IMR-90 (cell line): ENCODE measurements around the gene PLD1. TPM values are rescaled to one million over a fixed set of nuclear protein-coding genes. Genes with fewer than 3 reads are reported as not detected.

Experiments
- ATAC-seq: fragments of 200-7000 bp; cut with Tn5 transposase; 2 replicates; pipeline ENCODE4 v1.9.1; 2020; ENCODE audit warnings: low read depth, mild to moderate bottlenecking, moderate library complexity
- BruUV-seq: library from RNA; stranded (reverse); fragments of 400-500 nt; replicated peaks from 2 replicates; lab custom pipeline; 2021; lab: Mats Ljungman, UMichigan
- CTCF ChIA-PET: fragments of 300-600 bp; formaldehyde crosslinking; extraction: SDS; loops from one replicate; lab custom pipeline; 2021; ENCODE audit warnings: antibody characterized with exemption; lab: Yijun Ruan, JAX
- POLR2A ChIA-PET: fragments of 300-600 bp; sonication (Branson Sonifier 250); formaldehyde crosslinking; loops from one replicate; lab custom pipeline; 2022; ENCODE audit warnings: antibody characterized with exemption; ENCODE audit not compliant: unreplicated experiment; lab: Charles Lee
- DNase-seq: peaks from one replicate; pipeline ENCODE4 v3.0.0; 2013
- H2AFZ ChIP-seq: replicated peaks from 2 replicates; pipeline ENCODE3; 2013; ENCODE audit warnings: low read length, mild to moderate bottlenecking; ENCODE audit not compliant: poor library complexity
- H2AK5ac ChIP-seq: 2 replicates; pipeline ENCODE4 v1.6.1; 2013; ENCODE audit warnings: low read depth, low read length, inconsistent platforms
- H2AK9ac ChIP-seq: replicated peaks from 2 replicates; pipeline ENCODE3; 2013; ENCODE audit warnings: mild to moderate bottlenecking, low read depth, low read length, moderate library complexity; ENCODE audit not compliant: poor library complexity
- H2BK120ac ChIP-seq: 2 replicates; pipeline ENCODE4 v1.6.1; 2013; ENCODE audit warnings: low read depth, low read length, inconsistent platforms
- H2BK15ac ChIP-seq: 3 replicates; pipeline ENCODE4 v1.6.1; 2013; ENCODE audit warnings: low read depth, low read length, inconsistent platforms
- H2BK20ac ChIP-seq: 2 replicates; pipeline ENCODE4 v1.6.1; 2013; ENCODE audit warnings: low read depth, mild to moderate bottlenecking, inconsistent platforms, low read length, moderate library complexity
- H2BK5ac ChIP-seq: 2 replicates; pipeline ENCODE4 v1.6.1; 2013; ENCODE audit warnings: mild to moderate bottlenecking, low read depth, low read length, inconsistent platforms; ENCODE audit not compliant: poor library complexity, severe bottlenecking
- H3K14ac ChIP-seq: replicated peaks from 2 replicates; pipeline ENCODE4 v1.6.1; 2013; ENCODE audit warnings: low read depth, low read length, inconsistent platforms
- H3K18ac ChIP-seq: 2 replicates; pipeline ENCODE4 v1.6.1; 2013; ENCODE audit warnings: low read depth, low read length, control low read depth
- H3K23ac ChIP-seq: 2 replicates; pipeline ENCODE4 v1.6.1; 2013; ENCODE audit warnings: low read depth, low read length, inconsistent platforms
- H3K27ac ChIP-seq: 2 replicates; pipeline ENCODE4 v1.5.1; 2013; ENCODE audit warnings: mild to moderate bottlenecking, control low read depth, low read length; ENCODE audit not compliant: insufficient read depth
- H3K27me3 ChIP-seq: 2 replicates; pipeline ENCODE4 v1.6.1; 2013; ENCODE audit warnings: low read length; ENCODE audit not compliant: control insufficient read depth, insufficient read depth
- H3K36me3 ChIP-seq: 2 replicates; pipeline ENCODE4 v1.6.1; 2013; ENCODE audit warnings: low read length, mixed read lengths; ENCODE audit not compliant: control insufficient read depth, insufficient read depth
- H3K4ac ChIP-seq: 2 replicates; pipeline ENCODE4 v1.6.1; 2013; ENCODE audit warnings: low read depth, low read length, inconsistent platforms
- H3K4me1 ChIP-seq: 2 replicates; pipeline ENCODE4 v1.6.1; 2013; ENCODE audit warnings: low read length, mixed read lengths; ENCODE audit not compliant: control insufficient read depth, insufficient read depth
- H3K4me2 ChIP-seq: 2 replicates; pipeline ENCODE4 v1.6.1; 2013; ENCODE audit warnings: low read depth, mild to moderate bottlenecking, control low read depth, low read length, moderate library complexity
- H3K4me3 ChIP-seq: 2 replicates; pipeline ENCODE4 v1.5.1; 2013; ENCODE audit warnings: low read depth, mild to moderate bottlenecking, control low read depth, low read length, moderate library complexity; ENCODE audit not compliant: insufficient read depth
- H3K56ac ChIP-seq: 2 replicates; pipeline ENCODE4 v1.6.1; 2013; ENCODE audit warnings: low read length, inconsistent platforms; ENCODE audit not compliant: insufficient read depth; ENCODE audit errors: extremely low read depth
- H3K79me1 ChIP-seq, 2 experiments: 2 replicates each; pipeline ENCODE4 v1.6.1; 2013; ENCODE audit warnings: low read length in 2 of 2, inconsistent platforms in 1 of 2, low read depth in 1 of 2
- H3K9ac ChIP-seq: 2 replicates; pipeline ENCODE4 v1.6.1; 2013; ENCODE audit warnings: low read depth, low read length, control low read depth
- H3K9me1 ChIP-seq: 2 replicates; pipeline ENCODE4 v1.6.1; 2013; ENCODE audit warnings: low read length, inconsistent platforms; ENCODE audit not compliant: insufficient read depth
- H3K9me3 ChIP-seq: 2 replicates; pipeline ENCODE4 v1.6.1; 2013; ENCODE audit warnings: low read length; ENCODE audit not compliant: control insufficient read depth, insufficient read depth
- H4K20me1 ChIP-seq: 2 replicates; pipeline ENCODE4 v1.6.1; 2013; ENCODE audit warnings: low read length, inconsistent platforms; ENCODE audit not compliant: insufficient read depth
- H4K5ac ChIP-seq: 2 replicates; pipeline ENCODE4 v1.6.1; 2013; ENCODE audit warnings: mild to moderate bottlenecking, low read depth, low read length, control low read depth
- H4K8ac ChIP-seq, 2 experiments: 2 replicates each; pipeline ENCODE4 v1.6.1; 2013; ENCODE audit warnings: low read depth in 2 of 2, low read length in 2 of 2, control low read depth in 1 of 2, inconsistent platforms in 1 of 2
- H4K91ac ChIP-seq: 2 replicates; pipeline ENCODE4 v1.6.1; 2013; ENCODE audit warnings: low read depth, low read length, inconsistent platforms; ENCODE audit not compliant: insufficient read depth
- CEBPB ChIP-seq: IDR thresholded peaks from 2 replicates; pipeline ENCODE4 v1.6.1; 2012; ENCODE audit warnings: low read depth, low read length, improper control_type of control experiment
- CHD1 ChIP-seq: IDR thresholded peaks from 2 replicates; pipeline ENCODE4 v1.6.1; 2012; ENCODE audit warnings: low read depth, low read length, improper control_type of control experiment
- FOS ChIP-seq: fragments of 150-350 bp; IDR thresholded peaks from 2 replicates; pipeline ENCODE4 v1.6.1; 2016; ENCODE audit warnings: low read depth, low read length
- MXI1 ChIP-seq: IDR thresholded peaks from 2 replicates; pipeline ENCODE4 v1.6.1; 2012; ENCODE audit warnings: low read depth, mild to moderate bottlenecking, low read length, moderate library complexity, borderline replicate concordance
- NFE2L2 ChIP-seq: fragments of 150-350 bp; IDR thresholded peaks from 2 replicates; pipeline ENCODE4 v1.6.1; 2016; ENCODE audit warnings: low read depth, mild to moderate bottlenecking, low read length
- POLR2A ChIP-seq: IDR thresholded peaks from 2 replicates; pipeline ENCODE4 v1.6.1; 2012; ENCODE audit warnings: mild to moderate bottlenecking, low read depth, low read length
- RAD21 ChIP-seq: IDR thresholded peaks from 2 replicates; pipeline ENCODE4 v1.6.1; 2012; ENCODE audit warnings: low read length, improper control_type of control experiment
- RCOR1 ChIP-seq: IDR thresholded peaks from 2 replicates; pipeline ENCODE4 v1.6.1; 2012; ENCODE audit warnings: mild to moderate bottlenecking, low read length, improper control_type of control experiment; ENCODE audit not compliant: insufficient replicate concordance
- WGBS, 2 experiments: methylation state at CpG; one replicate each; pipeline versions ENCODE4 v1.1.5 to v1.1.7; 2013; ENCODE audit warnings: missing lambda C conversion rate in 2 of 2; ENCODE audit not compliant: insufficient read length in 1 of 2; ENCODE audit errors: extremely low coverage in 2 of 2; 5-methylcytosine and 5-hydroxymethylcytosine counted together
- dilution Hi-C: fragments of 300-500 bp; cut with HindIII; formaldehyde crosslinking; loops from one replicate; pipeline ENCODE4 v1.14.3; 2018; ENCODE audit warnings: low sequenced_read_pairs; ENCODE audit not compliant: unreplicated experiment
- in situ Hi-C: fragments of 300-500 bp; cut with MboI; formaldehyde crosslinking; loops from 3 replicates; pipeline ENCODE4 v1.14.3; 2019; ENCODE audit warnings: low sequenced_read_pairs, inconsistent platforms, mixed read lengths
- intact Hi-C: fragments of 100-400 bp; cut with micrococcal nuclease; formaldehyde crosslinking; loops from 2 replicates; pipeline ENCODE4 v1.10.0; 2022
- polyA plus RNA-seq, 3 experiments: library from polyadenylated mRNA; depleted of rRNA; stranded (reverse); fragments of >200 nt; gene quantifications; 2 replicates each; pipeline ENCODE4 v1.2.3, GENCODE V29; 2012; ENCODE audit warnings: low replicate concordance in 1 of 3
- total RNA-seq: library from RNA; depleted of rRNA; stranded (reverse); fragments of >200 nt; gene quantifications from 2 replicates; pipeline ENCODE4 v1.2.3, GENCODE V29; 2012
- TF ChIP-seq, protein P1 (sequence below): fragments of 150-350 bp; IDR thresholded peaks from 2 replicates; pipeline ENCODE4 v1.6.1; 2016; ENCODE audit warnings: low read depth, mild to moderate bottlenecking, low read length, moderate library complexity, borderline replicate concordance

The PLD1 gene
- total and polyA plus RNA-seq, 2 of the 4 experiments (the other 2 are of a cell fraction): 3.3 to 9.7 TPM

DNA sequence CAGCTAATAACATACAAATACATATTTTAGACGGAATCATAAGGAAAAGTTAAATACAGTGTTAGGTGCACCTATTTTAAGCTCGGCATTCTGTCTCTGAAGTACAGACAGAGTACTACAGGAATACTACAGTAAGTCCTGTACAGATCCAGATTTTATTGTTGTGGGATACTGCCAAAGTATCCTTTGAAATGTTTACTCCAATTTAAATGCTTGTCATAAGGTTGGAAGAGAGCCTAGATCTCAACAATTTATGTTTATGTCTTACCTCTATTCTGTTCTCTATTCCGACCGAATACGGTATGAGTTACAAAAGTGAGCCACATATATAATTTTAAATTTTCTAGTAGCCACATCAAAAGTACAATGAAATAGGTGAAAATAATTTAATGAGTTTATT, 25.3 kb downstream of the PLD1 start:
- H2BK5ac ChIP-seq: no peak overlapping the region
- no TSS peak for BruUV-seq
- POLR2A ChIA-PET: no interaction called here
- in situ Hi-C loops: no loop called here
- no peak overlapping the region for H3K27ac ChIP-seq
- no peaks in the 10 kb centered on the region for H3K36me3 ChIP-seq
- no peaks in the 10 kb centered on the region for H3K27me3 ChIP-seq
- H3K18ac ChIP-seq: no peak overlapping the region
- no peak for TF ChIP-seq CEBPB
- no peak for TF ChIP-seq NFE2L2
- TF ChIP-seq RCOR1: no peak
- no peak for TF ChIP-seq CHD1
- TF ChIP-seq, protein P1, sequence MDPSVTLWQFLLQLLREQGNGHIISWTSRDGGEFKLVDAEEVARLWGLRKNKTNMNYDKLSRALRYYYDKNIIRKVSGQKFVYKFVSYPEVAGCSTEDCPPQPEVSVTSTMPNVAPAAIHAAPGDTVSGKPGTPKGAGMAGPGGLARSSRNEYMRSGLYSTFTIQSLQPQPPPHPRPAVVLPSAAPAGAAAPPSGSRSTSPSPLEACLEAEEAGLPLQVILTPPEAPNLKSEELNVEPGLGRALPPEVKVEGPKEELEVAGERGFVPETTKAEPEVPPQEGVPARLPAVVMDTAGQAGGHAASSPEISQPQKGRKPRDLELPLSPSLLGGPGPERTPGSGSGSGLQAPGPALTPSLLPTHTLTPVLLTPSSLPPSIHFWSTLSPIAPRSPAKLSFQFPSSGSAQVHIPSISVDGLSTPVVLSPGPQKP: no peak
- no peak for TF ChIP-seq POLR2A
- TF ChIP-seq RAD21: no peak
- no peak for TF ChIP-seq MXI1
- TF ChIP-seq FOS: no peak
- H3K9ac ChIP-seq: no peak overlapping the region
- H4K20me1 ChIP-seq: peaks cover 3% of the 10 kb centered on the region; the same call in 1 of the 2 replicates
- no peak overlapping the region for H4K5ac ChIP-seq
- no peak overlapping the region for H3K14ac ChIP-seq
- H3K4me3 ChIP-seq: no peak overlapping the region
- H3K56ac ChIP-seq: no peak overlapping the region
- dilution Hi-C loops: no loop called here
- H2BK20ac ChIP-seq: no peak overlapping the region
- H2AK9ac ChIP-seq: no peak overlapping the region
- no peak overlapping the region for H4K8ac ChIP-seq
- intact Hi-C loops: loop anchor here (5.0 kb wide), 1 partner anchor 47 kb away; no protein-coding TSS in a partner anchor
- H3K4ac ChIP-seq: no peak overlapping the region
- H3K23ac ChIP-seq: no peak overlapping the region
- H3K9me1 ChIP-seq: peaks cover 8% of the 10 kb centered on the region
- no peak overlapping the region for H2AFZ ChIP-seq
- H3K4me2 ChIP-seq: no peak overlapping the region
- no peak for ATAC-seq
- no peak for DNase-seq
- no peak overlapping the region for H4K91ac ChIP-seq
- H3K4me1 ChIP-seq: peaks cover 12% of the 10 kb centered on the region
- no CpG with 5 or more reads among the region's 5 CpGs for WGBS, 2 experiments
- H2BK15ac ChIP-seq: no peak overlapping the region
- CTCF ChIA-PET: no interaction called here
- peaks cover 4% of the 10 kb centered on the region; the same call in 1 of the 2 replicates for H3K9me3 ChIP-seq
- H3K79me1 ChIP-seq: peaks cover 8 to 18% of the 10 kb centered on the region in 2 experiments
- H2AK5ac ChIP-seq: no peak overlapping the region
- no peak overlapping the region for H2BK120ac ChIP-seq
